Heart left ventricle (tissue), 13 donors: ENCODE data around the gene ALCAM.

Experiments used
- POLR2A ChIP-seq, 2 donors: fragments of 450-650 bp; IDR thresholded peaks; one replicate each; pipeline ENCODE4 v1.6.1; 2017; ENCODE audit warnings: antibody characterized with exemption in 2 of 2, mild to moderate bottlenecking in 2 of 2, moderate library complexity in 2 of 2
- TF ChIP-seq, protein P1 (sequence below), 12 donors: fragments of 200-600 bp; sonication (generic) in 4 of 12; IDR thresholded peaks; one replicate each; pipeline versions ENCODE4 v1.5.0 to v1.8.0; 2018 to 2022; ENCODE audit warnings: antibody characterized with exemption in 12 of 12, mild to moderate bottlenecking in 5 of 12
- donor health status: ischemic (EF 13 %, LVEDD 7.1; RV severe dilation, severe dysfunction).
- donor health status: DM: no; HTN: yes; CAD: no.
- donor health status: DM: no; HTN: no; CAD: no.
- donor health status: ischemic (EF 25% LVEDD 6.9; RV normal size, moderate dysfunction).
- donor health status: ischemic (EF 25% LVEDD 5.7; RV mildly dilated, moderate dysfunction).
- donor health status: ischemic (EF 35%, LVEDD 5.7; RV mildly dilated, moderate dysfunction).
- donor health status: nonischemic (EF 11% LVEDD 7.7; RV severe dilation, severe dysfunction).
- donor health status: DM: yes; HTN: yes; CAD: no.
- donor health status: PGD.
- donor health status: ischemic (EF 29% LVEDD 5.4; RV normal size, mild dysfunction).
- donor health status: nonischemic (EF 23%, LVEDD 6.1; RV moderate dilation, normal function).

DNA sequence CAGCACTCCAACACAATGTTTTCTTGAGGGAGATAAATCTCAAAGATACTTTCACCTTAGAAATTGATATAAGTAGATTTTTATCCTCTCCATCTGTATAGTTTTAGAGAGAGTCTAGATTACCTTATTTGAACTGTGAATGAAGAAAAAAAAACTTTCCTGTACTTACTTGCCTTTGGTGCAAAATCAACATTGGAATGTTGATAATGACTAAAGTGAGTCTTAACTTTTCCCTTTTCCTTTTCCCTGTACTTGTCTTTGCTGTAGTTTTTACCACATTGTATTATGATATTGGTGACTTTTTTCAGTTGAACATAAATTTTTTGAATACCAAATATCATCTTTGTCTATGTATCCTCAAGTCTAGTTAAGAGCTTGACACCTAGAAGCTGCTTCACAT lies 6.7 kb downstream of the ALCAM start:
- TF ChIP-seq, protein P1, sequence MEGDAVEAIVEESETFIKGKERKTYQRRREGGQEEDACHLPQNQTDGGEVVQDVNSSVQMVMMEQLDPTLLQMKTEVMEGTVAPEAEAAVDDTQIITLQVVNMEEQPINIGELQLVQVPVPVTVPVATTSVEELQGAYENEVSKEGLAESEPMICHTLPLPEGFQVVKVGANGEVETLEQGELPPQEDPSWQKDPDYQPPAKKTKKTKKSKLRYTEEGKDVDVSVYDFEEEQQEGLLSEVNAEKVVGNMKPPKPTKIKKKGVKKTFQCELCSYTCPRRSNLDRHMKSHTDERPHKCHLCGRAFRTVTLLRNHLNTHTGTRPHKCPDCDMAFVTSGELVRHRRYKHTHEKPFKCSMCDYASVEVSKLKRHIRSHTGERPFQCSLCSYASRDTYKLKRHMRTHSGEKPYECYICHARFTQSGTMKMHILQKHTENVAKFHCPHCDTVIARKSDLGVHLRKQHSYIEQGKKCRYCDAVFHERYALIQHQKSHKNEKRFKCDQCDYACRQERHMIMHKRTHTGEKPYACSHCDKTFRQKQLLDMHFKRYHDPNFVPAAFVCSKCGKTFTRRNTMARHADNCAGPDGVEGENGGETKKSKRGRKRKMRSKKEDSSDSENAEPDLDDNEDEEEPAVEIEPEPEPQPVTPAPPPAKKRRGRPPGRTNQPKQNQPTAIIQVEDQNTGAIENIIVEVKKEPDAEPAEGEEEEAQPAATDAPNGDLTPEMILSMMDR (IDR thresholded peaks at IDR 0.05), result no peak
- no peak for TF ChIP-seq POLR2A (IDR thresholded peaks at IDR 0.05)
